ENCODE data around the gene SLC41A1. TPM values are rescaled to one million over a fixed set of nuclear protein-coding genes. Genes with fewer than 3 reads are reported as not detected.

Gene SLC41A1
- total and polyA plus RNA-seq, 9 of the 15 experiments (the other 6 are each of a cell fraction or from before 2014, with no cell fraction given), result 4.1 to 29.3 (median 11.4) TPM

GRCh38 chr1:205763980-205764379 lies 49.0 kb downstream of the SLC41A1 start:
- H3K4me2 ChIP-seq (ENCODE audit: insufficient read depth, low read length), result no peak overlapping the region

GRCh38 chr1:205760606-205761005 lies 52.4 kb downstream of the SLC41A1 start:
- no peaks in the 10 kb centered on the region for H3K27me3 ChIP-seq (ENCODE audit: control insufficient read depth in 2 of 2, insufficient read depth in 2 of 2, low read length in 2 of 2)
- ChIA-PET POLR2A (interaction anchor here (0.6 to 1.7 kb wide), 4 partner anchors 10 to 31 kb away, joined by 3 to 9 read pairs (median 4); partner anchors contain the start of genes NUCKS1 and RAB29), CTCF (ENCODE audit: low intra/inter-chr PET ratio) (no interaction called here)
- no peak overlapping the region for H2AFZ ChIP-seq (ENCODE audit: low read depth, low read length)
- H3K4me2 ChIP-seq (ENCODE audit: insufficient read depth, low read length), result no peak overlapping the region
- H3K27ac ChIP-seq (ENCODE audit: extremely low read depth, low read depth, low read length), result no peak overlapping the region
- H3K79me2 ChIP-seq (ENCODE audit: control insufficient read depth, insufficient read depth, low read length), result no peaks in the 10 kb centered on the region
- in situ Hi-C loops (cut with MboI), result no loop called here
- BruUV-seq (replicated peaks), result no TSS peak
- H3K9ac ChIP-seq (ENCODE audit: insufficient read depth in 1 of 2, low read depth in 2 of 2, low read length in 2 of 2), result no peak overlapping the region
- H4K20me1 ChIP-seq (replicated peaks; ENCODE audit: control insufficient read depth, insufficient read depth, low read length), result no peaks in the 10 kb centered on the region
- DNase-seq (ENCODE audit: extremely low read depth in 1 of 4, low spot score in 3 of 4) (no peak), ATAC-seq (no peak), FAIRE-seq (no peak)
- 62% methylated on average over 3 of the region's 3 CpGs for WGBS (ENCODE audit: insufficient coverage, low coverage, missing lambda C conversion rate)
- intact Hi-C loops (cut with micrococcal nuclease), result no loop called here
- TF ChIP-seq TCF7L2 (IDR thresholded peaks at IDR 0.05; ENCODE audit: low read depth, low read length) (no peak), PHB2 (IDR thresholded peaks at IDR 0.05; ENCODE audit: low read depth) (no peak), FIP1L1 (IDR thresholded peaks at IDR 0.05; ENCODE audit: low read depth, low read length, poor library complexity, severe bottlenecking) (no peak), EZH2 (IDR thresholded peaks at IDR 0.05; ENCODE audit: borderline replicate concordance, low read depth, low read length) (no peak), NCOR1 (IDR thresholded peaks at IDR 0.05) (no peak)
- peaks cover 0 to 1% of the 10 kb centered on the region in 2 experiments; a peak in 2 of 5 replicates for H3K4me1 ChIP-seq (replicated peaks in 1 of 2; ENCODE audit: control insufficient read depth in 2 of 2, insufficient read depth in 2 of 2, low read length in 2 of 2)
- no peaks in the 10 kb centered on the region for H3K36me3 ChIP-seq (ENCODE audit: control insufficient read depth, insufficient read depth, low read length)
- no peaks in the 10 kb centered on the region for H3K9me1 ChIP-seq (ENCODE audit: control insufficient read depth, insufficient read depth, low read length)
- H3K9me3 ChIP-seq (replicated peaks; ENCODE audit: control insufficient read depth, insufficient read depth, low read depth, low read length), result no peaks in the 10 kb centered on the region
- H3K4me3 ChIP-seq, result no peak overlapping the region

More at GRCh38 chr1:205763980-205764379, 49.0 kb downstream of the SLC41A1 start:
- Histone ChIP-seq H3K9ac (ENCODE audit: insufficient read depth in 1 of 2, low read depth in 2 of 2, low read length in 2 of 2) (no peak overlapping the region), H4K20me1 (replicated peaks; ENCODE audit: control insufficient read depth, insufficient read depth, low read length) (no peaks in the 10 kb centered on the region), H3K4me3 (no peak overlapping the region), H3K27ac (ENCODE audit: extremely low read depth, low read depth, low read length) (no peak overlapping the region), H3K4me1 (replicated peaks in 1 of 2; ENCODE audit: control insufficient read depth in 2 of 2, insufficient read depth in 2 of 2, low read length in 2 of 2) (no peaks in the 10 kb centered on the region; a peak in 1 of 5 replicates), H3K27me3 (ENCODE audit: control insufficient read depth in 2 of 2, insufficient read depth in 2 of 2, low read length in 2 of 2) (no peaks in the 10 kb centered on the region), H3K9me1 (ENCODE audit: control insufficient read depth, insufficient read depth, low read length) (no peaks in the 10 kb centered on the region), H3K9me3 (replicated peaks; ENCODE audit: control insufficient read depth, insufficient read depth, low read depth, low read length) (no peaks in the 10 kb centered on the region), H2AFZ (ENCODE audit: low read depth, low read length) (no peak overlapping the region), H3K36me3 (ENCODE audit: control insufficient read depth, insufficient read depth, low read length) (no peaks in the 10 kb centered on the region), H3K79me2 (ENCODE audit: control insufficient read depth, insufficient read depth, low read length) (no peaks in the 10 kb centered on the region)
- in situ Hi-C loops (cut with MboI) (no loop called here), intact Hi-C loops (cut with micrococcal nuclease) (no loop called here)
- FAIRE-seq (no peak), ATAC-seq (no peak), DNase-seq (ENCODE audit: extremely low read depth in 1 of 4, low spot score in 3 of 4) (no peak)
- BruUV-seq (replicated peaks), result no TSS peak
- CTCF ChIA-PET (ENCODE audit: low intra/inter-chr PET ratio), result no interaction called here
- POLR2A ChIA-PET, result interaction anchor here (1.2 to 2.8 kb wide), 4 partner anchors 8 to 15 kb away, joined by 3 to 20 read pairs (median 6); partner anchors contain the start of gene RAB29
- TF ChIP-seq TCF7L2 (IDR thresholded peaks at IDR 0.05; ENCODE audit: low read depth, low read length) (no peak), GATAD2B (IDR thresholded peaks at IDR 0.05; ENCODE audit: borderline replicate concordance) (0 out of 2 replicates have a peak, but pooled peaks have one; percentile 23)

Data from K562 (cell line).